ENCODE results near the gene OPCML. TPM values are rescaled to one million over a fixed set of nuclear protein-coding genes. Genes with fewer than 3 reads are reported as not detected.

The OPCML gene
- total and polyA plus RNA-seq, 2 donors (not counting 1 experiment from before 2014, with no cell fraction given): not detected

GRCh38 chr11:133104009-133104744 lies 428.1 kb downstream of the OPCML start:
- no peaks in the 10 kb centered on the region for H3K4me1 ChIP-seq (ENCODE audit: control insufficient read depth in 2 of 2, insufficient read depth in 2 of 2, low read length in 2 of 2)
- Mint-ChIP-seq H3K4me1 (no peaks in the 10 kb centered on the region), H3K27ac (no peak overlapping the region), H3K27me3 (no peaks in the 10 kb centered on the region), H3K9me3 (ENCODE audit: insufficient read depth) (peaks cover 3% of the 10 kb centered on the region), H3K4me3 (no peak overlapping the region)
- CTCF ChIA-PET: no interaction called here
- H4K20me1 ChIP-seq (ENCODE audit: control insufficient read depth, insufficient read depth, low read length, poor library complexity, severe bottlenecking): no peaks in the 10 kb centered on the region
- POLR2A ChIA-PET: no interaction called here
- DNase-seq (no peak), ATAC-seq (ENCODE audit: low read depth) (no peak)
- H3K9ac ChIP-seq (ENCODE audit: low read length): no peak overlapping the region
- no peaks in the 10 kb centered on the region for H3K27me3 ChIP-seq (replicated peaks in 1 of 4; ENCODE audit: control extremely low read depth in 1 of 4, control insufficient read depth in 3 of 4, insufficient read depth in 4 of 4, low read length in 3 of 4)
- H3K4me2 ChIP-seq (replicated peaks; ENCODE audit: low read depth, low read length, poor library complexity, severe bottlenecking): no peak overlapping the region
- H3K9me3 ChIP-seq (ENCODE audit: control extremely low read depth in 1 of 3, control insufficient read depth in 2 of 3, insufficient read depth in 1 of 3, low read length in 2 of 3): no peaks in the 10 kb centered on the region
- H3K4me3 ChIP-seq (ENCODE audit: control extremely low read depth in 1 of 5, extremely low read depth in 1 of 5, insufficient read depth in 1 of 5, low read depth in 2 of 5, low read length in 4 of 5): no peak overlapping the region
- intact Hi-C loops (cut with micrococcal nuclease): no loop called here
- no peaks in the 10 kb centered on the region for H3K79me2 ChIP-seq (ENCODE audit: control insufficient read depth, insufficient read depth, low read length)
- no peaks in the 10 kb centered on the region for H3K36me3 ChIP-seq (replicated peaks in 1 of 2; ENCODE audit: control extremely low read depth in 1 of 2, control insufficient read depth in 1 of 2, extremely low read depth in 1 of 2, insufficient read depth in 2 of 2, low read length in 1 of 2)
- H3K27ac ChIP-seq (ENCODE audit: low read length in 2 of 2): no peak overlapping the region
- 83% methylated on average over 2 of the region's 4 CpGs for WGBS (ENCODE audit: insufficient coverage)
- H2AFZ ChIP-seq (ENCODE audit: insufficient read depth, low read depth, low read length, poor library complexity, severe bottlenecking): no peak overlapping the region
- no peak for TF ChIP-seq EZH2 (IDR thresholded peaks at IDR 0.05; ENCODE audit: borderline replicate concordance, insufficient read depth, low read depth, low read length, poor library complexity, severe bottlenecking)
- TF ChIP-seq CTCF (IDR thresholded peaks at IDR 0.05): no peak

GRCh38 chr11:133096981-133097380 lies 435.3 kb downstream of the OPCML start:
- H3K4me3 ChIP-seq (ENCODE audit: control extremely low read depth in 1 of 5, extremely low read depth in 1 of 5, insufficient read depth in 1 of 5, low read depth in 2 of 5, low read length in 4 of 5): no peak overlapping the region
- no peak overlapping the region for H3K27ac ChIP-seq (ENCODE audit: low read length in 2 of 2)
- DNase-seq (no peak), ATAC-seq (ENCODE audit: low read depth) (no peak)
- peaks cover 3% of the 10 kb centered on the region for H3K9me3 Mint-ChIP-seq (ENCODE audit: insufficient read depth)
- CTCF ChIA-PET: no interaction called here
- no peaks in the 10 kb centered on the region for H3K4me1 Mint-ChIP-seq
- H3K27ac Mint-ChIP-seq: no peak overlapping the region
- intact Hi-C loops (cut with micrococcal nuclease): no loop called here
- H3K4me2 ChIP-seq (replicated peaks; ENCODE audit: low read depth, low read length, poor library complexity, severe bottlenecking): no peak overlapping the region
- no peaks in the 10 kb centered on the region for H3K36me3 ChIP-seq (replicated peaks in 1 of 2; ENCODE audit: control extremely low read depth in 1 of 2, control insufficient read depth in 1 of 2, extremely low read depth in 1 of 2, insufficient read depth in 2 of 2, low read length in 1 of 2)
- no peaks in the 10 kb centered on the region for H3K4me1 ChIP-seq (ENCODE audit: control insufficient read depth in 2 of 2, insufficient read depth in 2 of 2, low read length in 2 of 2)
- H3K27me3 ChIP-seq (replicated peaks in 1 of 4; ENCODE audit: control extremely low read depth in 1 of 4, control insufficient read depth in 3 of 4, insufficient read depth in 4 of 4, low read length in 3 of 4): no peaks in the 10 kb centered on the region
- H3K27me3 Mint-ChIP-seq: no peaks in the 10 kb centered on the region
- POLR2A ChIA-PET: no interaction called here
- no peaks in the 10 kb centered on the region for H3K9me3 ChIP-seq (ENCODE audit: control extremely low read depth in 1 of 3, control insufficient read depth in 2 of 3, insufficient read depth in 1 of 3, low read length in 2 of 3)
- TF ChIP-seq EZH2 (IDR thresholded peaks at IDR 0.05; ENCODE audit: borderline replicate concordance, insufficient read depth, low read depth, low read length, poor library complexity, severe bottlenecking): no peak
- TF ChIP-seq CTCF (IDR thresholded peaks at IDR 0.05): no peak
- no peak overlapping the region for H3K9ac ChIP-seq (ENCODE audit: low read length)
- WGBS (ENCODE audit: insufficient coverage): 100% methylated on average over 1 of the region's 5 CpGs
- no peak overlapping the region for H2AFZ ChIP-seq (ENCODE audit: insufficient read depth, low read depth, low read length, poor library complexity, severe bottlenecking)
- H3K79me2 ChIP-seq (ENCODE audit: control insufficient read depth, insufficient read depth, low read length): no peaks in the 10 kb centered on the region
- H3K4me3 Mint-ChIP-seq: no peak overlapping the region
- H4K20me1 ChIP-seq (ENCODE audit: control insufficient read depth, insufficient read depth, low read length, poor library complexity, severe bottlenecking): no peaks in the 10 kb centered on the region
